ENCODE measurements around the gene RETREG2.

The RETREG2 gene

DNA sequence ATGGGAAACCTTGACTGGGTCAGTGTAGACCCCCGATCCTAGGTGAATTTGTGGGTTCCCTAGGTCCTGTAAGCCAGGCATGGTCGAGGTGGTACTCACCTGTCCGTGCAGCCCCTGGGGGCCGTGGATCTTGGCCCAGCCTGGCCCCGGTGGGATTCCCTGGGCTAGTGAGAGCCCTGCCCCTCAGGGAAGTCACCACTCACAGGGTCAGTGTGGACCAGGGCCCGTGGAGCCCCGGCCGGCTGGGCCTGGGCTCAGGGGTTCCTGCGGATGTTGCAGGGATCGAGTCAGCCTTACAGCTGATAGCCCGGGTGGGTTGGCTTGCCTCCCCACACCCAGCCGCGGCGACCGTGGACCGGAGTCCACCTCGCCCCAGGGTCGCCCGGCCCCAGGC, 50.8 kb downstream of the RETREG2 start:
- peak overlapping the region; percentile 70 to 90 for H3K27ac Mint-ChIP-seq
- peaks cover 59% of the 10 kb centered on the region for H3K4me1 Mint-ChIP-seq
- no peaks in the 10 kb centered on the region for H3K9me3 Mint-ChIP-seq
- peak overlapping the region; percentile 81 to 100 for H3K4me3 Mint-ChIP-seq
- no peaks in the 10 kb centered on the region for H3K27me3 Mint-ChIP-seq
- no peak for ATAC-seq
- DNase-seq = no peak

DNA sequence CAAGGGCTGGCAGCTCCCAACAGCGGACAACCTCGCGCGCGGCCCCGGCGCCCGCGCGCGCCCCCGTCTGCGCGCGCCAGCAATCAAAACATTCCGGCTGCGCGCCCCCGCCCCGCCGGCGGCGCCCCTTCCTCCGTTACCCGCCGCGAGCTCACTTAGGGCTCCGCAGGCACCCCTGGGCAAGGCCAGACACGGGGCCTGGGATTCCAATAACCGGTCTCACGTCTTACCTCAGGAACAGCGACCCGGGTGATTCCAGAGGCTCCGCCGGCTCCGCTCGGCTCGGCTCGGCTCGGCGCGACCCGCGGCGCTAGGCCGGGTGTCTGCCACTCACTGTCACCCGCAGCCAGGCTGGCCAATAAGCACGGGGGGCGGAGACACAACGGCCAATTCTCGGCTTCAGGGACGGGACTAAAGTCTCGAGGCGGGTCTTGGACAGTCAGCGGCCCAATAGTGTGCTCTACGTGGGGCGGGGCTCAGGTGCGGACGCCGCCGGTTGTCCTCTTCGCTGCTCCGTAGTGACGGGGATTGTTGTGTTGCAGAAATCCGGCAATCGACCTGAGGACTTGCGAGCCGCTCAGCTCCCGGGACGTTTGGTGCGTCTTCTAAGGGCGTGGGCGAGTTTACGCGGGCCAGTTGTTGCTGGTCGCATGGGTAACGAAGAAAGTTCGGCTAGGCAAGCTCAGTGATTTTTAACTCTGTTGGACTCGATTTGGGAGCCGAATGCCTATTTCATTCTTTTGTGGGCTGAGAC, 51.4 kb downstream of the RETREG2 start, which contains the start of the genes ANKZF1 and ATG9A:
ANKZF1 (plus strand) TSS at position 502 of the 754 bp plus-strand sequence. CDS start 452 bp downstream, outside the sequence.
ATG9A (minus strand) TSS at position 332 of the 754 bp plus-strand sequence. CDS start 1,612 bp downstream, outside the sequence.
- H3K4me1 Mint-ChIP-seq = peaks cover 65% of the 10 kb centered on the region
- peak within 1 kb of the TSS; percentile 93 to 100 for H3K4me3 Mint-ChIP-seq

DNA sequence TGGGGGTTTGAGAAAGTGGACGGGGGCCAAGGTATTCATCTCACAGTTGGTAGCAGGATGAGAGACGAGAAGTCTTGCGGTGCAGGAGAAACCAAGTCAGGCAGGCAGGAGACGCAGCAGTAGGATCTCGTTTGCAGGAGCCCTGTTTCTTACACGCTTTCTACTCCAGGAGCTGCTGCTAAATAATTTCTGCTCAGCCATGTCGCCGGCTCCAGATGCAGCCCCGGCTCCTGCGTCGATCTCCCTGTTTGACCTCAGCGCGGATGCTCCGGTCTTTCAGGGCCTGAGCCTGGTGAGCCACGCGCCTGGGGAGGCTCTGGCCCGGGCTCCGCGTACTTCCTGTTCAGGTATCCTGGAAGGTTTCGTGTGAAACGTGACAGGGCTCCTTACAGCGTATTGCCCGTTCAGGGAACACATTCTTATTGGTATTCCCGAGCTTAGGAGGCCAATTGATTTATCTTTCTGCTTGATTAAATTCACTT, 52.0 kb downstream of the RETREG2 start:
- Mint-ChIP-seq H3K9me3 (no peaks in the 10 kb centered on the region), H3K4me1 (peaks cover 69% of the 10 kb centered on the region)
- ATAC-seq = peak; percentile 40

More for the DNA sequence above, 51.4 kb downstream of the RETREG2 start, which contains the start of the genes ANKZF1 and ATG9A:
- H3K27me3 Mint-ChIP-seq = no peaks in the 10 kb centered on the region
- peak within 1 kb of the TSS; percentile 97 to 99 for H3K27ac Mint-ChIP-seq
- peak; percentile 97 to 99 for DNase-seq
- ATAC-seq = peak; percentile 97
- no peaks in the 10 kb centered on the region for H3K9me3 Mint-ChIP-seq

DNA sequence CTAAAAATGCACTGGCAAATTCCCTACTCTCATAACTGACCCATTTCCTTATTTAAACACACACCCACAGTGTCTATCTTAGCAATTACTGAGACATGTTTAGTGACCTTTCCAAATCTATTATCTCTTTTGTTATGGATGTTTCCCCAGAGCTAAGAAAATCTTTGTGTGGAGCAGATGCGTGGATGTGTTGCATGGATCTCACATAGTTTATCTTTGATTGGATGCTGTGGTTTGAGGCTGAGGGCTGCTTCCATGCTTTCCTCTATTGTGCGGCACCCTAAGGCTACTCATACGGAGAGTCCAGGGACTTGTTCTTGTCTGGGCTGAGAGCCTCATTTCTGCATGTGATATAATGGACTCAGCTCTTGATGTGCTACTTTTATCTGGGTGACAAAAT, 56.3 kb downstream of the RETREG2 start:
- ATAC-seq = no peak
- DNase-seq = no peak
- Mint-ChIP-seq H3K4me3 (no peak overlapping the region), H3K27me3 (no peaks in the 10 kb centered on the region), H3K9me3 (no peaks in the 10 kb centered on the region), H3K4me1 (peaks cover 48% of the 10 kb centered on the region), H3K27ac (no peak overlapping the region)

More for the DNA sequence above, 52.0 kb downstream of the RETREG2 start:
- peak; percentile 46 to 63 for DNase-seq
- H3K27me3 Mint-ChIP-seq = no peaks in the 10 kb centered on the region
- peak overlapping the region; percentile 93 to 100 for H3K4me3 Mint-ChIP-seq
- H3K27ac Mint-ChIP-seq = peak overlapping the region; percentile 97 to 99

Measured in stimulated activated naive CD8-positive, alpha-beta T cell treated with anti-CD3 and anti-CD28 coated beads, Interleukin-15, amount 100 ng/mL, for 72 hours (primary cell).